Hepatocyte (in vitro differentiated cells): ENCODE data around the gene PKNOX2. TPM values are rescaled to one million over a fixed set of nuclear protein-coding genes. Genes with fewer than 3 reads are reported as not detected.
A peak's percentile ranks its signal among the peaks of the same experiment; 100 is the strongest.

Source experiments
- DNase-seq: peaks from one replicate; pipeline ENCODE4 v3.0.0-alpha.2; 2016; ENCODE audit warnings: low spot score
- H2AFZ ChIP-seq: fragments of 200-600 bp; sonication (generic); 2 replicates; pipeline ENCODE4 v1.6.0; 2016; ENCODE audit warnings: antibody characterized with exemption, mild to moderate bottlenecking
- H3K27ac ChIP-seq: fragments of 200-600 bp; sonication (generic); 2 replicates; pipeline ENCODE4 v1.5.1; 2016; ENCODE audit warnings: mild to moderate bottlenecking
- H3K27me3 ChIP-seq: fragments of 200-600 bp; sonication (generic); 2 replicates; pipeline ENCODE4 v1.6.1; 2016
- H3K36me3 ChIP-seq: fragments of 200-600 bp; sonication (generic); replicated peaks from 2 replicates; pipeline ENCODE4 v1.5.1; 2016; ENCODE audit warnings: low read depth; ENCODE audit not compliant: insufficient read depth
- H3K4me1 ChIP-seq: fragments of 200-600 bp; sonication (generic); 2 replicates; pipeline ENCODE4 v1.5.1; 2016; ENCODE audit warnings: mild to moderate bottlenecking, moderate library complexity; ENCODE audit not compliant: insufficient read depth
- H3K4me2 ChIP-seq: fragments of 200-600 bp; sonication (generic); 2 replicates; pipeline ENCODE4 v1.6.0; 2016
- H3K4me3 ChIP-seq: fragments of 200-600 bp; sonication (generic); 2 replicates; pipeline ENCODE4 v1.5.1; 2016; ENCODE audit warnings: mild to moderate bottlenecking
- H3K79me2 ChIP-seq: fragments of 200-600 bp; sonication (generic); 2 replicates; pipeline ENCODE4 v1.6.0; 2017; ENCODE audit warnings: mild to moderate bottlenecking
- H3K9me2 ChIP-seq: fragments of 200-600 bp; sonication (generic); replicated peaks from 2 replicates; pipeline ENCODE4 v1.6.0; 2017; ENCODE audit warnings: mild to moderate bottlenecking; ENCODE audit not compliant: insufficient read depth
- H3K9me3 ChIP-seq: fragments of 200-600 bp; sonication (generic); 2 replicates; pipeline ENCODE4 v1.5.1; 2016; ENCODE audit warnings: low read depth, mild to moderate bottlenecking
- H4K20me1 ChIP-seq: fragments of 200-600 bp; sonication (generic); 2 replicates; pipeline ENCODE4 v1.6.0; 2016; ENCODE audit warnings: mild to moderate bottlenecking; ENCODE audit not compliant: insufficient read depth, poor library complexity, severe bottlenecking
- CTCF ChIP-seq: fragments of 200-600 bp; sonication (generic); IDR thresholded peaks from 2 replicates; pipeline ENCODE4 v1.5.1; 2016; ENCODE audit warnings: antibody characterized with exemption, mild to moderate bottlenecking; ENCODE audit not compliant: poor library complexity
- EZH2 ChIP-seq: fragments of 200-600 bp; sonication (generic); IDR thresholded peaks from 2 replicates; pipeline ENCODE4 v1.6.1; 2016; ENCODE audit warnings: antibody characterized with exemption, mild to moderate bottlenecking, borderline replicate concordance
- EZH2phosphoT487 ChIP-seq: fragments of 200-600 bp; sonication (generic); IDR thresholded peaks from one replicate; pipeline ENCODE4 v1.6.1; 2018; ENCODE audit warnings: antibody characterized with exemption, mild to moderate bottlenecking, low read depth, moderate library complexity; ENCODE audit not compliant: unreplicated experiment, severe bottlenecking
- WGBS: methylation state at CpG from one replicate; pipeline ENCODE4 v1.1.6; 2016; ENCODE audit warnings: low lambda C conversion rate; ENCODE audit errors: missing lambda C conversion rate; 5-methylcytosine and 5-hydroxymethylcytosine counted together
- polyA plus RNA-seq: library from polyadenylated mRNA; unstranded; fragments of >200 nt; fragmentation: Nextera tagmentation; extraction: Ambion mirVana; gene quantifications from 2 replicates; pipeline ENCODE4 v1.2.1, GENCODE V29; 2016
- total RNA-seq: library from RNA; depleted of rRNA; stranded (reverse); fragments of >200 nt; gene quantifications from 2 replicates; pipeline ENCODE4 v1.2.3, GENCODE V29; 2014

PKNOX2 gene
- total and polyA plus RNA-seq, 2 experiments from 2014 or later: 3.0 to 3.1 TPM

GRCh38 chr11:125452125-125452470, 287.5 kb downstream of the PKNOX2 start:
- peaks cover 12% of the 10 kb centered on the region for H3K4me1 ChIP-seq
- TF ChIP-seq CTCF: no peak
- TF ChIP-seq EZH2phosphoT487: no peak
- TF ChIP-seq EZH2: no peak

DNA sequence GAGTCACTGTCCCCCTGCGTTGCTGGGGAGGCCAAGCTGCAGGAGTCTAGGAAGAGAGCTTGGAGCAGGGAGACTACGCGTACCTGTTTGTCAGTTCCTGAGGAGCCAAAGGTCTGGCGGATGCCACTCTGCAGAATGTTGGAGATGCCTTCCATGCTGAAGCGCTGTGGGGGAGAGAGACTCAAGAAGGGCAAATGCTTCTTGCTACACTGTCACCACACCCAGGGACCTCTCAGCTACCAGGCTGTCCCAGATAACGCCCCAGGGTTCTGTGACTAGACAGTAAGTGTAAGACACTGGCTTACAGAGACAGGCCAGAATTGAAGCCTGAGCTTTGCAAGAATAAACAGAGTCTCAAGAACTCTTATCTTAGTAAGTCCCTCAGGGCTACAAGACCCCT, 289.5 kb downstream of the PKNOX2 start:
- 87% methylated on average over 6 of the region's 6 CpGs for WGBS
- no peak overlapping the region for H3K4me3 ChIP-seq
- TF ChIP-seq CTCF: no peak
- no peaks in the 10 kb centered on the region for H3K36me3 ChIP-seq
- DNase-seq: no peak
- no peaks in the 10 kb centered on the region for H3K9me2 ChIP-seq
- no peak overlapping the region for H3K27ac ChIP-seq
- no peak overlapping the region for H3K4me2 ChIP-seq
- peaks cover 16% of the 10 kb centered on the region for H3K4me1 ChIP-seq
- no peaks in the 10 kb centered on the region for H4K20me1 ChIP-seq
- no peaks in the 10 kb centered on the region for H3K79me2 ChIP-seq
- H2AFZ ChIP-seq: no peak overlapping the region
- H3K9me3 ChIP-seq: no peaks in the 10 kb centered on the region
- no peaks in the 10 kb centered on the region for H3K27me3 ChIP-seq

More at GRCh38 chr11:125452125-125452470, 287.5 kb downstream of the PKNOX2 start:
- no peaks in the 10 kb centered on the region for H3K9me2 ChIP-seq
- peak overlapping the region; percentile 59 for H2AFZ ChIP-seq
- no peak overlapping the region for H3K4me2 ChIP-seq
- no peaks in the 10 kb centered on the region for H3K9me3 ChIP-seq
- H3K79me2 ChIP-seq: no peaks in the 10 kb centered on the region
- H3K27ac ChIP-seq: peak overlapping the region; percentile 67
- no peaks in the 10 kb centered on the region for H3K36me3 ChIP-seq
- H3K4me3 ChIP-seq: no peak overlapping the region
- no peak for DNase-seq
- no peaks in the 10 kb centered on the region for H3K27me3 ChIP-seq
- WGBS: 92% methylated on average over 7 of the region's 7 CpGs
- H4K20me1 ChIP-seq: no peaks in the 10 kb centered on the region

DNA sequence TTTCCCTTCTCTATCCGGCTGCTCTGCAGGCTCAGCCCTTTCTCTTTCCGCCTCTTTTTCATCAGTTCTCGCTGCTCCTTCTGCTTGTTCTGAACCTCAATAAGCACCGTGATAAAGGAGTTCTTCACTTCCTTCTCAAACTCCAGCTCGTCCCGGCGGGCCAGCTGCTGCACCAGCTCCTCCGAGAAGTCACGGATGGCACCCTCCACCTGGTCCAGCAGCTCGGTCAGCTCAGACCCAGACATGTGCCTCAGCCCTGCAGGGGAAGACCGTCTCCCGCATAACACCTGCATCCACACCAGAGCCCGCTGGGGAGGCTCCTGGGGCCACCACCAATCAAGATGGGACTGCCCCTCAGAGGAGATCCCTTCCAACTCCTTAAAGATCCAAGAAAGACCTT, 291.3 kb downstream of the PKNOX2 start:
- H3K4me3 ChIP-seq: no peak overlapping the region
- no peaks in the 10 kb centered on the region for H3K27me3 ChIP-seq
- TF ChIP-seq EZH2: no peak
- no peak for TF ChIP-seq EZH2phosphoT487
- no peak for TF ChIP-seq CTCF
- H2AFZ ChIP-seq: no peak overlapping the region
- H3K4me1 ChIP-seq: peaks cover 16% of the 10 kb centered on the region
- H3K79me2 ChIP-seq: no peaks in the 10 kb centered on the region
- no peaks in the 10 kb centered on the region for H3K9me2 ChIP-seq
- H4K20me1 ChIP-seq: no peaks in the 10 kb centered on the region
- WGBS: 94% methylated on average over 13 of the region's 13 CpGs
- no peak overlapping the region for H3K4me2 ChIP-seq
- H3K36me3 ChIP-seq: no peaks in the 10 kb centered on the region
- H3K27ac ChIP-seq: no peak overlapping the region
- DNase-seq: no peak
- no peaks in the 10 kb centered on the region for H3K9me3 ChIP-seq

- no peak for TF ChIP-seq EZH2
- no peak for TF ChIP-seq CTCF
- TF ChIP-seq EZH2phosphoT487: no peak
- Histone ChIP-seq H3K4me1 (peaks cover 4% of the 10 kb centered on the region), H4K20me1 (no peaks in the 10 kb centered on the region), H2AFZ (peak overlapping the region; percentile 20), H3K27ac (no peak overlapping the region), H3K36me3 (no peaks in the 10 kb centered on the region), H3K79me2 (no peaks in the 10 kb centered on the region), H3K27me3 (no peaks in the 10 kb centered on the region), H3K4me2 (peak overlapping the region; percentile 42), H3K4me3 (no peak overlapping the region), H3K9me2 (no peaks in the 10 kb centered on the region), H3K9me3 (no peaks in the 10 kb centered on the region)
- 44% methylated on average over 12 of the region's 12 CpGs for whole genome bisulfite sequencing
- peak; percentile 61 for DNase-seq
Observed at GRCh38 chr11:125457814-125458343, 293.3 kb downstream of the PKNOX2 start.
